Stimulated activated CD8-positive, alpha-beta memory T cell treated with anti-CD3 and anti-CD28 coated beads, Interleukin-4, amount 100 ng/mL, for 4 hours (primary cell): Measurements from ENCODE around the gene TCEAL7.
"Not testable (repeated sequence)": the region's sequence is repeated elsewhere in the genome, so short reads cannot be mapped to it uniquely, and the experiment has no call there.

Experiments
- DNase-seq, 2 donors: peaks; one replicate each; pipeline ENCODE4 v3.0.0-alpha.2; 2020; ENCODE audit warnings: low read depth in 2 of 2, low spot score in 1 of 2

The TCEAL7 gene, protein sequence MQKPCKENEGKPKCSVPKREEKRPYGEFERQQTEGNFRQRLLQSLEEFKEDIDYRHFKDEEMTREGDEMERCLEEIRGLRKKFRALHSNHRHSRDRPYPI

GRCh38 chrX:103329991-103330390, at the start of gene TCEAL7:
TCEAL7 (plus strand) TSS chrX:103330239; CDS start chrX:103331404, 1,165 bp downstream.
- DNase-seq = no peak

DNA sequence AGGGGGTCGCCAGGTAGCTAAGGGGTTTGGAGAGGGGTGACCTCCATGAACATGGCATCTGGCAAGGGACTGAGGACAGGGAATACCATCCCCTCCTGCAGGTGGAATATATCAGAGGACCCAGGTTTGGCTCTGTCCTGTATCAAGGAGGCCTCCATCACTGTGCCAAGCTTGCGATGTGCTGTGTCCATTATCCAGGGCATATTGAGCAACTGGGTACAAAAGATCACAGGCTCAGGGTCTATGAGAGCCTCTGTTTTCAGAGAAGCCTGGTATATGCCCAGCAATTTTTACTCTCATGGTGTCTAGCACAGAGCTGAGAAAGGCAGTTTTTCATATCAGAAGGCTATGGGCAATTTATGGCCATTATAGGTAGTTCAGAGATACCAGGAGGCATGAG, 36.9 kb upstream of the TCEAL7 start:
- no peak for DNase-seq

- no peak for DNase-seq
These were observed 25.3 kb upstream of the TCEAL7 start for GRCh38 chrX:103304705-103305104.

- not testable (repeated sequence) for DNase-seq
These were observed 24.4 kb upstream of the TCEAL7 start for GRCh38 chrX:103305666-103306065.

DNA sequence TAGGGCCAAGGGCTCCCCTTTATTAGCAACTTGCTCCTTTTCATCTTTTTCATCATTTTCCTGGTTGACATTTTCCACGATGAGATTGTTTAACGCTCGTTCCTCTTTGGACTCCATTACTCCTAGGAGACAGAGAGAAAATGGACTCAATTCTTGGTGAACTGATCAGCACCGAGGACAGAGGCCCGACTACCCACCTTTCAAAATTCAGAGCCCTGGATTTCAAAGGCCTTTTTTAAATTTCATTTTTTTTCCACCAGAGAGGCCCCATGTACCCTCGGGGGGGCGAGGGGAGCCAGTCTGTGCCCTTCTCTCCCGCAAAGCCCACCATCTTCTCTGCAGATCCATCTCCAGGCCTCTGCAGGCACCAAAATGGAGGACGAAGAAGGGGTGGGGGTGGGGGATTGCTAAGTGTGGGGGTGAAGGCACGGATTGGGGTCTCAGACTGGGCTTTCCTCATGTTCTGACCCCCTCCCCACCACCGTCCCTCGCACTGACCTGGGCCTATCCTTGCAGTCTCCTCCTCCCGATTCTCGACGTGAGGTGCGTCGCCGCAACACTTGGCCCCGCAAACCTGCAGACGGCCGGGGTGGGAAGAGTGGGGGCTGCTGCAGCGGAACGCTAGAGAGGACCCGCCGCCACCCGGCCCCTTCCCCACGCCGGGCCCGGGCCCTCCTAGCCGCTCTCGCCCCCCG, 20.0 kb upstream of the TCEAL7 start:
- no peak for DNase-seq

DNA sequence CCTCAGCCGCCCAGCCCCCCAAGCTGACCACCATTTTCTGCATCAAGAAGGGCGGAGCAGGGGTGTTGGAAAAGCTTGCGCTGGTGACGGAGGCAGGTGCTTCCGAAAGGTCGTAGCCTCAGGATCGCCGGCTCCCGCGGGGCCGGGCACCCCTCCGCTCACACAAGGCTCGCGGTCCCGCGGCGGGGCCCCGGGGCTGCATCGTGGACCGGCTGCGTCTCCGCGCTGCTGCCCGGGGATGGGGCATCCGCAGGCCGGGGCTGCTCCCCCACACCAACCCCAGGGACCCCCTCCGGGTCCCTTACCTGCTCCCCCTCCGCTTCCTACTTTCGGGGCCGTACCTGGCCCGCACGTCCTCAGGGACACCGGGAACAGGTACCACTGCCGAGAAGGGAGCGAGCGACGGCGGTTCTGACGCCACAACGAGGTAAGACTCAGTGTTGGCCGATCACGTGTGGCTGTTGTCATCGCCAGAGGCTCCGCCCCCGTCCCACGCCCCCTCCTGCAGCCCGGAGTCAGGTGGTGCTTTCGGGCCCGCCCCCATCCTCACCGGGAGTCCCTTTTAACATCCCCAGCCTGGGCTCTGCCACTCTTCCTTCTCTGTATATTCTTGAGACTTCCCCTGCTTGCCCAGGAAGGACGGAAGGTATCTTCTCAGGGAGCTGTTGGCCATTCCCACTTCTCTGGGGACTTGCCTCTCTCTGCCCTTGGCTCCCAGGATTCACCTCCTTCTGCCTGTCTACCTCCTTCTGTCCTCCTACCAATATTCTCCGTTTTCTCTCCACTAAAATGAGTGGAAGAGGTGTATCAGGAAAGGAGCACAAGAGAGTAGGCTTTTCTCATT, 19.3 kb upstream of the TCEAL7 start, which contains the start of gene BEX2:
Gene BEX2 (minus strand): TSS at position 436 of the 844 bp plus-strand sequence. CDS start 1,014 bp downstream, outside the sequence.
- peak; percentile 67 to 70 for DNase-seq

- DNase-seq = no peak
These were observed 18.6 kb upstream of the TCEAL7 start for GRCh38 chrX:103311399-103311780.

- DNase-seq = no peak
These were observed 746 bp downstream of the TCEAL7 start for GRCh38 chrX:103330681-103331288.

- no peak for DNase-seq
These were observed 8.6 kb downstream of the TCEAL7 start for GRCh38 chrX:103338663-103339062.

- DNase-seq = no peak
These were observed 13.1 kb downstream of the TCEAL7 start for GRCh38 chrX:103343105-103343504.

DNA sequence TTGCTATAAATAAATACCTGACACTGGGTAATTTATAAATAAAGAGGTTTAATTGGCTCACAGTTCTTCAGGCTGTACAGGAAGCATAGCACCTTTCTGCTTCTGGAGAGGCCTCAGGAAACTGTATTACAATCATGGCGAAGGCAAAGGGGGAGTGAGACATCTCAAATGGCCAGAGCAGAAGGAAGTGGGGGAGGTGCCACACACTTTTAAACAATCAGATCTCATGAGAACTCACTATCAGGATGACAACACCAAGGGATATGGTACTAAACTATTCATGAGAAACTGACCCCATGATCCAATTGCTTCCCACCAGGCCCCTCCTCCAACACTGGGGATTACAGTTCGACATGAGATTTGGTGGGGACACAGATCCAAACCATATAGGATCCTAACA, 14.6 kb downstream of the TCEAL7 start:
- no peak for DNase-seq

DNA sequence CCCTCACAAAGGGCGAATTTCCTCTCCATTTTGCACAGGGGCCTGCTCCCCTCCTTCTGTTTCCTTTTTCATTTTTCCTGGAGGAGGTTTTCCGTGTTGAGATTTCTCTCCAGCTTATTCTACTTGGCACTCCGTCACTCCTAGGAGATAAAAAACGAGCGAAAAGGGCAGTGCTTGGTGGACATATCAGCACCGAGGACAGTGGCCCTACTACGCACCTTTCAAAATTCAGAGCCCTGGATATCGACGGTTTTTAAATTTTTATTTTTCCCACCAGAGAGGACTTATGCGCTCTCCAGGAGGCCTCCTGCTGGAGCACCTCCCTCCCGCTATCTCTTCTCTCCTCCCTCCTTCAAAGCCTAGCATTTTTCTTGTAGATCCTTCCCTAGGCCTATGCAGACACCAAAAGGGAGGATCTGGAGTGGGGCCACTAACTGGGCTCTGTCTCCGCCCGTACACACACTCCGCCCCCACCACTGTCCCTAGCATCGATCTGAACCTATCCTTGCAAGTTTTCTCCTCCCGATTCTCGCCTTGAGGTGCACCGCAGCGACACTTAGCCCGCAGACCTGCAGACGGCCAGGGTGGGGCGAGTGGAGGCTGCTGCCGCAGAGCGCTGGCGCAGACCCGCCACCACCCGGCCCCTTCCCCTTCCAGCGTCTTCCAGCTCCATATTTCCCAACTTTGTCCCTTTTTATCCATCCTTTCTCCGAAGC, 17.8 kb downstream of the TCEAL7 start:
- no peak for DNase-seq

DNA sequence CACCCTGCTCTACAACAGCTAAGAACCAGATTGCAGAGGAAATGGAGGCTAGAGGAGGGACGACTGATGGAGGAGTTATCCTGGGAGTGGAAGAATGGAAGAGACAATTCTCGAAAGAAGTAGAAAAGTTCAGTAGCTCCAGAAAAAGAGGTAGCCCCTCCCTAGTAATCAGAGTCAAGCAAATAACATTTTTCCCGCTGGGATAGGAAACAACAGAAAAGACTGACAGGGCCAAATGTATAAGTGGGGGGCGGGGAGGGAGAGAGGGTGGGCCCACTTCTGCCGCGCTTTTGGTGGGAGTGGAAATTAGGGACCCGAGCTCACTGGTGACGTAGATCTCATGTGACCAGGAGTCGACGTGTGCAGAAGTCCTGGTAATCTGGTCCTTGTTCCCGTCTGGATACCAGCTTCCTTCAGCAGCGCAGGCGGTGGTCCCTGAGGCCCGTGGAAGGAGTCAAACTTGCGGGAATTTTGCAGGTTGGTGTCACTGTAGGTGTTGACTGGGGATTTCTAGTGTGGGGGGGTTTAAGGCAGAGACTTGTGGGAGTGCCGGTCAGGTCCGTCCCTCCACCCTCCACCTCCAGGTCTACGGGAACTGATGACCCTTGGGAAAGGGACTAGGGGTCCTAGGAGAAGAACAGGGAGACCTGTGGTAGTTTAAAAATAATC, 26.2 kb downstream of the TCEAL7 start, which contains the start of gene TCEAL9:
Gene TCEAL9 (plus strand): TSS at position 377 of the 669 bp plus-strand sequence. CDS start 1,179 bp downstream, outside the sequence.
- DNase-seq = no peak

DNA sequence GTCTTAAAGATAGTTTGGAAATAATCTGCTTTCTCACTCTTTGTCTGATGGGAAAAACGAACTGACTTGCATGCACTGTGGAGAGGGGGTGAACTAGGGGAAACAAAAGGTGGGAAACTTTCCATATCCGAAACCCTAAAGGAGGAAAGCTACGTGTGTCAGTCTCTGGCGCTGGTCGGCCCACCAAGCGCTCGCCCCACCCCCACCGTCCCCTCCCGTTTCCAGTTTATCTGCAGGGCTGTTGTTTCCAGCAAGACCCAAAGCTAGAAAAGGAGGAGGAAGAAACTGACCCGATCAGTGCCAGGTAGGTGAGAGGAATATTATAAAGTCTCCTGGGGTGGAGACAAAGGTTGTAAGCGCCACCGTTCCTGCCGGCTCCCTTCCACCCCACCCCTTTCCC, 26.8 kb downstream of the TCEAL7 start:
- no peak for DNase-seq

DNA sequence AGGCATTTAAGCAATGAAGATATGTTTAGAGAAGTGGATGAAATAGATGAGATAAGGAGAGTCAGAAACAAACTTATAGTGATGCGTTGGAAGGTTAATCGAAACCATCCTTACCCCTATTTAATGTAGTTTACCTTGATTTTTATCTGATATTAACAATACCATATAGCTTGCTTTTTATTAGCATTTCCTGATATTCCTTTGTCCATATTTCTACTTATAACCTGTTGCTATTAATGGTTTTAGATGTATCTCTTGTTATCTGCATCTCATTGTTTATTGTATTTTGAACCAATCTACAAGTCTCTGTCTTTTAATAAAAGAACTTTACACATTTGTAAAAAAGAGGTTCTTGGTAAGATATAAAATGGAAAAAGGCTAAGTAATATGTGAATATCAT, 27.8 kb downstream of the TCEAL7 start:
- DNase-seq = no peak

- DNase-seq = not testable (repeated sequence)
These were observed 29.6 kb downstream of the TCEAL7 start for GRCh38 chrX:103359605-103360004.

DNA sequence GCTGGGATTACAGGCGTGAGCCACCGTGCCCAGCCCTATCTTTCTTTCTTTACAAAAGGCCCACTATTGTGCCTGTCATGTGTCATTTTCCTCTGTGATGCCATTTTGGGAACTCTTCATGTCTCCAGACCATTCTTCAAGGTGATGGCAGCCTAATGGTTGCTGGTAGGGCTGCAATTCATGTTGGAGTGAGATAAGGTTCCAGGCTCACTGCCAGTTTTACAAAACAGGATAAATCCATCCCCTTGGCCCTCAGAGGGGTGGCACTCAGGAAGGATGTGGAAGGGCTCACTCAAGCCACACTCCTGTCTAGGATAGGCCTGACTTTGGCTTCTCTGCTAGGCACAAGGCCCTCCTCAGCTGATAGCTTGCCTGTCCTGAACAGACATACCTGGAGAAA, 30.1 kb downstream of the TCEAL7 start:
- DNase-seq = no peak

DNA sequence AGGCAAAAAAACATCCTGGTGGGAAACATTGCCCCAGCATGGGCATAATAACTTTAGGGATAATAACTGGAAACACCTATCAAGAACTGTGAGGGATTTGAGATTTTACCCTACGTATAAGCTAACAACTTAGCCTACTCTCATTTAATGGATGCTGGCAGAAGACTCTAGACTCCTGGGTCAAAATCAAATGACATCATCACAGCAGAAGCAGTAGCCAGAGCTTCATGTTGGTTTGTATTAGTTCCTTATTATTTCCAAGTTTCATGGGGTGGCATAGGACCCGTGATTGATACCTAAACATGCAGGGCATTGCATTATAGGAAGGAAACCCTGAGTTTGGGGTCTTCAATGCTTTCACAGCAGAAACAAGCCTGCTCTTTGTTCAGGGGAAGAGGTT, 30.9 kb downstream of the TCEAL7 start:
- no peak for DNase-seq

- DNase-seq = no peak
These were observed 31.8 kb downstream of the TCEAL7 start for GRCh38 chrX:103361798-103362197.

- DNase-seq = no peak
These were observed 32.4 kb downstream of the TCEAL7 start for GRCh38 chrX:103362474-103362873.
